Measurements from ENCODE around the gene KRT75. TPM values are rescaled to one million over a fixed set of nuclear protein-coding genes. Genes with fewer than 3 reads are reported as not detected.

Gene KRT75
- total RNA-seq, 1 donor from 2014 or later = not detected

GRCh38 chr12:52401526-52401925 lies 32.6 kb downstream of the KRT75 start:
- H3K4me1 Mint-ChIP-seq (ENCODE audit: unreplicated experiment) = no peaks in the 10 kb centered on the region
- no peak for TF ChIP-seq CTCF (IDR thresholded peaks at IDR 0.05)

GRCh38 chr12:52400906-52401305 lies 33.3 kb downstream of the KRT75 start:
- no peak for TF ChIP-seq CTCF (IDR thresholded peaks at IDR 0.05)
- Mint-ChIP-seq H3K27ac (ENCODE audit: unreplicated experiment) (no peak overlapping the region), H3K4me1 (ENCODE audit: unreplicated experiment) (no peaks in the 10 kb centered on the region), H3K4me3 (ENCODE audit: unreplicated experiment) (no peak overlapping the region), H3K36me3 (ENCODE audit: unreplicated experiment) (no peaks in the 10 kb centered on the region), H3K27me3 (ENCODE audit: unreplicated experiment) (peaks cover 52% of the 10 kb centered on the region), H3K9me3 (ENCODE audit: unreplicated experiment) (no peaks in the 10 kb centered on the region)
- DNase-seq (ENCODE audit: extremely low spot score, unreplicated experiment) = no peak

More at GRCh38 chr12:52401526-52401925, 32.6 kb downstream of the KRT75 start:
- Mint-ChIP-seq H3K4me3 (ENCODE audit: unreplicated experiment) (no peak overlapping the region), H3K27ac (ENCODE audit: unreplicated experiment) (no peak overlapping the region), H3K36me3 (ENCODE audit: unreplicated experiment) (no peaks in the 10 kb centered on the region), H3K9me3 (ENCODE audit: unreplicated experiment) (no peaks in the 10 kb centered on the region), H3K27me3 (ENCODE audit: unreplicated experiment) (peaks cover 46% of the 10 kb centered on the region)
- DNase-seq (ENCODE audit: extremely low spot score, unreplicated experiment) = no peak

GRCh38 chr12:52399756-52400155 lies 34.4 kb downstream of the KRT75 start:
- Mint-ChIP-seq H3K36me3 (ENCODE audit: unreplicated experiment) (no peaks in the 10 kb centered on the region), H3K27ac (ENCODE audit: unreplicated experiment) (no peak overlapping the region), H3K4me1 (ENCODE audit: unreplicated experiment) (no peaks in the 10 kb centered on the region), H3K27me3 (ENCODE audit: unreplicated experiment) (peaks cover 54% of the 10 kb centered on the region), H3K9me3 (ENCODE audit: unreplicated experiment) (no peaks in the 10 kb centered on the region), H3K4me3 (ENCODE audit: unreplicated experiment) (no peak overlapping the region)
- TF ChIP-seq CTCF (IDR thresholded peaks at IDR 0.05) = no peak
- no peak for DNase-seq (ENCODE audit: extremely low spot score, unreplicated experiment)

- TF ChIP-seq CTCF (IDR thresholded peaks at IDR 0.05) = no peak
- no peaks in the 10 kb centered on the region for H3K4me1 Mint-ChIP-seq (ENCODE audit: unreplicated experiment)
- H3K36me3 Mint-ChIP-seq (ENCODE audit: unreplicated experiment) = no peaks in the 10 kb centered on the region
- DNase-seq (ENCODE audit: extremely low spot score, unreplicated experiment) = no peak
- H3K9me3 Mint-ChIP-seq (ENCODE audit: unreplicated experiment) = no peaks in the 10 kb centered on the region
- H3K27ac Mint-ChIP-seq (ENCODE audit: unreplicated experiment) = no peak overlapping the region
- H3K4me3 Mint-ChIP-seq (ENCODE audit: unreplicated experiment) = no peak overlapping the region
- peaks cover 61% of the 10 kb centered on the region for H3K27me3 Mint-ChIP-seq (ENCODE audit: unreplicated experiment)
These were observed 36.0 kb downstream of the KRT75 start for GRCh38 chr12:52398176-52398575.

- no peaks in the 10 kb centered on the region for H3K4me1 Mint-ChIP-seq (ENCODE audit: unreplicated experiment)
- TF ChIP-seq CTCF (IDR thresholded peaks at IDR 0.05) = no peak
- no peak overlapping the region for H3K4me3 Mint-ChIP-seq (ENCODE audit: unreplicated experiment)
- no peak for DNase-seq (ENCODE audit: extremely low spot score, unreplicated experiment)
- H3K27me3 Mint-ChIP-seq (ENCODE audit: unreplicated experiment) = peaks cover 49% of the 10 kb centered on the region
- no peaks in the 10 kb centered on the region for H3K36me3 Mint-ChIP-seq (ENCODE audit: unreplicated experiment)
- no peaks in the 10 kb centered on the region for H3K9me3 Mint-ChIP-seq (ENCODE audit: unreplicated experiment)
- H3K27ac Mint-ChIP-seq (ENCODE audit: unreplicated experiment) = no peak overlapping the region
These were observed 37.5 kb downstream of the KRT75 start for GRCh38 chr12:52396656-52397055.
